Endothelial cell of umbilical vein (primary cell): ENCODE measurements around the gene CCDC15. TPM values are rescaled to one million over a fixed set of nuclear protein-coding genes. Genes with fewer than 3 reads are reported as not detected.

Experiments used
- BruUV-seq: library from RNA; stranded (reverse); fragments of 400-500 nt; replicated peaks from 2 replicates; lab custom pipeline; 2021; lab: Mats Ljungman, UMichigan
- CTCF ChIA-PET: fragments of 300-600, 350-600 bp; sonication (Branson Sonifier 250); formaldehyde crosslinking; loops from one replicate; lab custom pipeline; 2021; ENCODE audit warnings: antibody characterized with exemption, inconsistent platforms; lab: Charles Lee
- POLR2A ChIA-PET: fragments of 300-600, 350-600 bp; sonication (Branson Sonifier 250); formaldehyde crosslinking; loops from one replicate; lab custom pipeline; 2021; ENCODE audit warnings: antibody characterized with exemption, inconsistent platforms; lab: Charles Lee
- DNase-seq: peaks from one replicate; pipeline ENCODE4 v3.0.0-alpha.2; 2011; ENCODE audit warnings: low read depth, low spot score
- FAIRE-seq: peaks from 2 replicates; lab custom pipeline; 2011; peaks lifted over from hg19 to GRCh38; lab: Jason Lieb, UNC
- H2AFZ ChIP-seq: 2 replicates; pipeline ENCODE4 v1.6.0; 2012; ENCODE audit warnings: low read depth, low read length, control low read depth, inconsistent platforms
- H3K27ac ChIP-seq: 2 replicates; pipeline ENCODE4 v1.5.1; 2011; ENCODE audit warnings: low read depth, mild to moderate bottlenecking, control low read depth, low read length, moderate library complexity; ENCODE audit not compliant: insufficient read depth
- H3K27me3 ChIP-seq, 2 experiments: 2 replicates each; pipeline versions ENCODE4 v1.6.0 to v1.6.1; 2011; ENCODE audit warnings: low read length in 2 of 2, mixed read lengths in 1 of 2; ENCODE audit not compliant: control insufficient read depth in 2 of 2, insufficient read depth in 2 of 2
- H3K36me3 ChIP-seq, 2 experiments: 2 replicates in 1 of 2; 3 replicates in 1 of 2; pipeline ENCODE4 v1.5.1; 2011; ENCODE audit warnings: low read length in 2 of 2, mild to moderate bottlenecking in 1 of 2, moderate library complexity in 1 of 2; ENCODE audit not compliant: control insufficient read depth in 2 of 2, insufficient read depth in 2 of 2; ENCODE audit errors: extremely low read depth in 1 of 2
- H3K4me1 ChIP-seq: 3 replicates; pipeline ENCODE4 v1.5.1; 2011; ENCODE audit warnings: mild to moderate bottlenecking, low read length; ENCODE audit not compliant: control insufficient read depth, insufficient read depth; ENCODE audit errors: extremely low read depth
- H3K4me2 ChIP-seq: 2 replicates; pipeline ENCODE4 v1.6.1; 2011; ENCODE audit warnings: low read length, control low read depth, mixed read lengths; ENCODE audit not compliant: insufficient read depth
- H3K4me3 ChIP-seq, 3 experiments: fragments of 200-600 bp in 1 of 3; sonication (generic), shearing (Covaris generic) in 1 of 3; replicated peaks in 1 of 3; 2 replicates each; pipeline ENCODE4 v1.5.1; 2011 to 2016; ENCODE audit warnings: control low read depth in 3 of 3, low read length in 3 of 3, mild to moderate bottlenecking in 2 of 3, inconsistent platforms in 1 of 3, low read depth in 1 of 3, moderate library complexity in 1 of 3; ENCODE audit not compliant: insufficient read depth in 1 of 3
- H3K79me2 ChIP-seq: 2 replicates; pipeline ENCODE4 v1.6.0; 2012; ENCODE audit warnings: low read length, inconsistent platforms; ENCODE audit not compliant: control insufficient read depth, insufficient read depth
- H3K9ac ChIP-seq: replicated peaks from 2 replicates; pipeline ENCODE3; 2011; ENCODE audit warnings: low read length, control low read depth; ENCODE audit not compliant: insufficient read depth; ENCODE audit errors: extremely low read depth
- H3K9me1 ChIP-seq: replicated peaks from 3 replicates; pipeline ENCODE4 v1.6.0; 2011; ENCODE audit warnings: mild to moderate bottlenecking, low read length; ENCODE audit not compliant: control insufficient read depth, insufficient read depth; ENCODE audit errors: extremely low read depth
- H3K9me3 ChIP-seq: replicated peaks from 2 replicates; pipeline ENCODE4 v1.5.1; 2012; ENCODE audit warnings: low read length, inconsistent platforms; ENCODE audit not compliant: control insufficient read depth, insufficient read depth
- H4K20me1 ChIP-seq: replicated peaks from 2 replicates; pipeline ENCODE3; 2011; ENCODE audit warnings: mild to moderate bottlenecking, low read length; ENCODE audit not compliant: control insufficient read depth, insufficient read depth; ENCODE audit errors: extremely low read depth
- CTCF ChIP-seq, 2 donors: IDR thresholded peaks; 1 replicate in 1 of 2; 2 replicates in 1 of 2; pipeline ENCODE4 v1.5.1; 2011; ENCODE audit warnings: low read length in 2 of 2, mild to moderate bottlenecking in 2 of 2, moderate library complexity in 2 of 2, control low read depth in 1 of 2, inconsistent platforms in 1 of 2, low read depth in 1 of 2; ENCODE audit not compliant: insufficient read depth in 1 of 2; ENCODE audit errors: extremely low read depth in 1 of 2
- MAX ChIP-seq: IDR thresholded peaks from 2 replicates; pipeline ENCODE4 v1.6.1; 2011; ENCODE audit not compliant: insufficient read depth, insufficient read length
- POLR2AphosphoS5 ChIP-seq: IDR thresholded peaks from 2 replicates; pipeline ENCODE4 v1.6.1; 2012; ENCODE audit warnings: low read depth, mild to moderate bottlenecking, control low read depth, low read length, moderate library complexity; ENCODE audit not compliant: insufficient read depth
- dilution Hi-C: fragments of 300-500 bp; cut with MboI; formaldehyde crosslinking; loops from one replicate; pipeline ENCODE4 v1.15.0; 2019; ENCODE audit warnings: low sequenced_read_pairs; ENCODE audit not compliant: extremely low pct_ligation_motif_present
- intact Hi-C: fragments of 100-400 bp; cut with micrococcal nuclease; formaldehyde crosslinking; loops from one replicate; pipeline ENCODE4 v1.10.0; 2022
- polyA plus RNA-seq, 4 experiments: library from polyadenylated mRNA; depleted of rRNA in 3 of 4; stranded (reverse) in 3 of 4; unstranded in 1 of 4; fragments of >200 nt; gene quantifications; 2 replicates each; pipeline versions ENCODE4 v1.2.1 to v1.2.3, GENCODE V29; 2011 to 2012; ENCODE audit warnings: missing spikeins in 1 of 4
- total RNA-seq: library from RNA; stranded (reverse); gene quantifications from 2 replicates; pipeline ENCODE4 v1.2.3, GENCODE V29; 2021

CCDC15 gene
- total and polyA plus RNA-seq, 2 donors (not counting 3 experiments of a cell fraction or from before 2014, with no cell fraction given): 0.75 to 3.8 TPM

- H3K4me2 ChIP-seq: peak within 1 kb of the TSS; percentile 88
- H3K79me2 ChIP-seq: no peaks in the 10 kb centered on the region
- H2AFZ ChIP-seq: peak within 1 kb of the TSS; percentile 99
- POLR2A ChIA-PET: no interaction called here
- H3K4me3 ChIP-seq: peak within 1 kb of the TSS; percentile 64 to 87 (median 74)
- H3K9me1 ChIP-seq: no peaks in the 10 kb centered on the region
- no TSS peak for BruUV-seq
- H4K20me1 ChIP-seq: no peaks in the 10 kb centered on the region
- peak; percentile 71 for FAIRE-seq
- peaks cover 9% of the 10 kb centered on the region for H3K4me1 ChIP-seq
- peak within 1 kb of the TSS; percentile 60 for H3K9ac ChIP-seq
- no peaks in the 10 kb centered on the region for H3K36me3 ChIP-seq
- H3K27ac ChIP-seq: no peak within 1 kb of the TSS
- CTCF ChIA-PET: interaction anchor here (0.8 to 2.0 kb wide), 7 partner anchors 10 to 79 kb away, joined by 3 to 9 read pairs (median 4); no protein-coding TSS in a partner anchor
- DNase-seq: peak; percentile 64
- H3K27me3 ChIP-seq: no peaks in the 10 kb centered on the region
- no peaks in the 10 kb centered on the region for H3K9me3 ChIP-seq
- intact Hi-C loops: loop anchor here (1.0 to 2.0 kb wide), 4 partner anchors 22 to 164 kb away; partner anchors contain the start of gene TMEM218
- dilution Hi-C loops: no loop called here
- peak; percentile 45 for TF ChIP-seq POLR2AphosphoS5
- TF ChIP-seq MAX: no peak
- peak; percentile 7 to 12 for TF ChIP-seq CTCF (IDR thresholded peaks at IDR 0.05; ENCODE audit: extremely low read depth in 1 of 2, insufficient read depth in 1 of 2, low read depth in 1 of 2, low read length in 2 of 2)
Measured at GRCh38 chr11:125062931-125063428, 109.0 kb downstream of the CCDC15 start, which contains the start of gene SLC37A2. TSS of gene SLC37A2 (plus strand) at chr11:125063305. CDS start at chr11:125063368, 63 bp downstream.
